HG03469 (cell line): Measurements from ENCODE around the gene CD48.
"Not testable (repeated sequence)": the region's sequence is repeated elsewhere in the genome, so short reads cannot be mapped to it uniquely, and the experiment has no call there.

Experiments
- ATAC-seq: cut with Tn5 transposase; IDR thresholded peaks from one replicate; pipeline ENCODE4 v1.9.1; 2021; ENCODE audit warnings: mild to moderate bottlenecking, moderate library complexity, moderate number of reproducible peaks; ENCODE audit not compliant: unreplicated experiment

Gene CD48

GRCh38 chr1:160742428-160743127 lies 31.0 kb upstream of the CD48 start:
- no peak for ATAC-seq

DNA sequence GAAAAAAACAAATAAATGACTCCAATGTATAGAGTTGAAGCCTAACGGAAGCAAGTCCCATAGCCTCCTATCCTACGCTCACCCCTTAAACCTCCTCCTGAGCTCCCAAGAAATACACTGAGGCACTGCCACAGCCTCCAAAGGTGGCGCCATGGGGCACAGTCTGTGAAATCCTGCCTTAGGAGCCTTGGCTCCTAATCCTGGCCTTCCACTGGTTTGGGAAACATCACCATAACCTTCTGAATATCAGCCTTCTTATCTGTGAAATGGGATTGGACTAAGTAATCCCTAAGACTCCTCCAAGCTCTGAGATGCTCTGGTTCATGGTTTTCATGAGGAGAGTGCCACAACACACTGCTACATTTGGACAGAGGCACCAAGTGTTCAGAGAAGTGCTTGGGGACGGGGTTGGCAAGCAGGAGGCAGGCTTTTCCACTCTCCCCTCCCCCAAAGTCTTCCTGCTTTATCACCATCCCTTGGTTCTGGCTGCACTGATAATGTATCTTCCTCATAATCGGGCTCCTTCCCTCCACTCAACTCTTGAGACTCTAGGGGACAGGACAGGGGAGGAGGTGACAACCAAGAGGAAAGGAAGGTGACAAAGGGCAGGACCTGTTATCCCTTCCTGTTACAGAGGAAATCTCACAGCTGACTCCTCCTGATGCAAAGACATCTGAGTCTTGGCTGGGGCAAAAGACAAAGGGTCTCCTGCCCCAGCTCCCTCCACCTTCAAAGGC lies 30.2 kb upstream of the CD48 start:
- no peak for ATAC-seq

DNA sequence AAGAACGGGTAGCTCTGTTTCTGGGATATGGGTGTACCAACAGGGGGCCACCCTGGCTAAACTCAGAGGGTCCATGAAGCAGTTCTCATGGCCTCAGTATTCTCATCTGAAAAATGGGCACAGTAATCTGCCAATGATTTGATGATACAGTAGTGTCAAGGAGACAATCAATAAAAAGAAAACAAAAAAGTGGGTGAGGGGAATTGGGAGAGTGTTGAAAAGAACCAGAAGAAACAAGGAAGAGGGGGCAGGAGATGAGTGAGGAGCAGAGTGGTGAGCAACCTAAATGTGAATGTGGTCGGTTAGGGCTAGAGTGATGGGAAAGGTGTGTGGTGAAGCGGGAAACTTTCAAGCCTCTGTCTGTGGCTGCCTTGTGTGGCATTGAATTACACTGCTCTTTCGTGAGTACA lies 29.5 kb upstream of the CD48 start:
- no peak for ATAC-seq

DNA sequence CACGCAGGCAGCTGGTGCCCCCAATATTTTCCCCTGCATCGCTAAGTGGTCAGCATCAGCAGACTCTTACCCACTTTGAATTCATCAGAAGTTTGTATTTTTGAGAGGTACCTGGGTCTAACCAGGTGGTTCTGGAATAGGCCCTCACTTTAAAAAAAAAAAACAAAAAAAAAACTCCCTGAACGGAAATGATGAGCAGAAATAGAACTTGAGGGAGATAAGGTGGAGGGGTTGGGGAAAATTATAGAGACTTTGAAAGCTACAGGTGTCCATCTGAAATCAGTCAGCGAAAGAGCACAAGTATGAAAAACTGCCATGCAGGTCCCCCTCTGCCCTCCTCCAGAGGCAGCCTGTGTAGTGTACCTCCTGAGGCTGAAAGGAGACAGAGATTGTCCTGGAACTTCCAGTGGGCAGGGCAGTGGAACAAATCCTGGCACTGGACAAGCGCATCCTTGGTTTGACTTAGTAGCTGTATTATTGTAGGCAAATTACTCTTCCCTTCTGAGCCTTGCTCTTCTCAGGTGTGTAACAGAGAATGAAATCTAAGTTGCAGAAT lies 28.6 kb upstream of the CD48 start:
- ATAC-seq = no peak

DNA sequence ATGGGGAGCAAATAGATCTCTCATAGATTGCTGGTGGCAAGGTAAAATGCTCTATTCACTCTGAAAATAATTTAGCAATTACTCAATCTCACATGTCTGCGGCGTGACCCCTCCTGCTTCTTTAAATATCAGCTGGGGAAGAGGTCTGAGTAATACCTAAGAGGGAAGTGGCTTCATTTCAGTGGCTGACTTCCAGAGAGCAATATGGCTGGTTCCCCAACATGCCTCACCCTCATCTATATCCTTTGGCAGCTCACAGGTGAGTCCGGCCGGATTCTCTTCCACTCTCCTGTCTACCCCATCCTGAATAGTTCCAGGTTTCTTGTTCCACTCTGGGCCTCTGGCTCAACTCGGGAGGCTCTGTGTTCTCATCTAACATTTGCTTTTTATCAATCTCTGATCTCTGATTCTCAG lies 27.5 kb upstream of the CD48 start, which contains the start of gene SLAMF7:
SLAMF7 (plus strand) TSS at position 150 of the 414 bp plus-strand sequence; CDS start at position 205, 55 bp downstream.
- ATAC-seq = peak; percentile 42

- ATAC-seq = no peak
These were observed 26.6 kb upstream of the CD48 start for GRCh38 chr1:160738271-160738670.

DNA sequence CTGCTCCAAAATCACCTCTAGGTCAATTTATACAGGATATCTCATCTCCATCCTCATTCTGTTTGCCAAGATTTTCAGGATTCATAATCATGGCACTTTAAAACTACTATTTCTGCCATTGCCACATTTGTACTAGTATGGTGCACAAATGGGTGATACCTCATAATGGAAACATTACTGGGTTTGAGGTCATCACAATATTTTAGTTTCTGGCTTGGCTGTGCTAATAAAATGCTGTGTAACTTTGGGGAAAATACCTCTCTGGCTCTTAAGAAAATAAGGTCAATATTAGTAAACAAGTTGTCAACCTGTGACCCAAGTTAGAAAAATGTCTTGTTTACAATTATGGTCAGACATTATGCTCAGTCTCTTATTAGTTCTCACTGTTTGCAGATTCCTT lies 22.7 kb upstream of the CD48 start:
- no peak for ATAC-seq

- ATAC-seq = no peak
These were observed 22.3 kb upstream of the CD48 start for GRCh38 chr1:160733898-160734297.

DNA sequence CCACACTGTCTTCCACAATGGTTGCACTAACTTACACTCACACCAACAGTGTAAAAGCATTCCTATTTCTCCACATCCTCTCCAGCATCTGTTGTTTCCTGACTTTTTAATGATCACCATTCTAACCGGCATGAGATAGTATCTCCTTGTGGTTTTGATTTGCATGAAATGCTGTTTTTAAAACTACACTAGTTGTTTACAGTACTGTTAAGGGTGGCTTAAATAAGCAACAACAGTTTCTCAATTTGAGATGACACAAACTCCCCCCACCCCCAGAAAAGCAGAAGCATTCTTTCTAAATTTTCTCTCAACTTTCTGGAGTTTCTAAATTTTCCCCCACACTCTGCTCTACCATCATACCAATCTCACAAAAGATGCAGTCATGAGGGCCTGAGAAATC lies 20.4 kb upstream of the CD48 start:
- no peak for ATAC-seq

- not testable (repeated sequence) for ATAC-seq
These were observed 19.9 kb upstream of the CD48 start for GRCh38 chr1:160731564-160731963.

- no peak for ATAC-seq
These were observed 15.7 kb upstream of the CD48 start for GRCh38 chr1:160727316-160727640.

GRCh38 chr1:160726498-160727315 lies 15.1 kb upstream of the CD48 start:
- no peak for ATAC-seq

DNA sequence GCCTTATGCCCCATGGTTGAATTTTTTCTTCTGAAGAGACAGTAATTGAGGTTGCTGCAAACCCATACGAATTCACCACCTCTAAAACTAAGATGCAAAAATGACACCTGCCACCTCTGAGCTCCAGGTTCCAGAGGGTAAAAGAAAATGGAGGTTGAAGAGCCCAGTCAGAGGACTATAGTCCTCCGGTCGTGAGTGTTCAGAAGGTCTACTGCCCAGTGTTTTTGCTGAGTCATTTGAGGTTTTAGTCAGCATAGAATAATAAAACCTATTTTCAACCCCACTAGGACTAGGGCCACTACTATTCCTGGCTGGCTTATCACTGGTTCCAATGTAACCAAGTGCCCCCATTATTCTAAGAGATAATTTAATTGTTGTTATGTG lies 14.5 kb upstream of the CD48 start:
- ATAC-seq = no peak

DNA sequence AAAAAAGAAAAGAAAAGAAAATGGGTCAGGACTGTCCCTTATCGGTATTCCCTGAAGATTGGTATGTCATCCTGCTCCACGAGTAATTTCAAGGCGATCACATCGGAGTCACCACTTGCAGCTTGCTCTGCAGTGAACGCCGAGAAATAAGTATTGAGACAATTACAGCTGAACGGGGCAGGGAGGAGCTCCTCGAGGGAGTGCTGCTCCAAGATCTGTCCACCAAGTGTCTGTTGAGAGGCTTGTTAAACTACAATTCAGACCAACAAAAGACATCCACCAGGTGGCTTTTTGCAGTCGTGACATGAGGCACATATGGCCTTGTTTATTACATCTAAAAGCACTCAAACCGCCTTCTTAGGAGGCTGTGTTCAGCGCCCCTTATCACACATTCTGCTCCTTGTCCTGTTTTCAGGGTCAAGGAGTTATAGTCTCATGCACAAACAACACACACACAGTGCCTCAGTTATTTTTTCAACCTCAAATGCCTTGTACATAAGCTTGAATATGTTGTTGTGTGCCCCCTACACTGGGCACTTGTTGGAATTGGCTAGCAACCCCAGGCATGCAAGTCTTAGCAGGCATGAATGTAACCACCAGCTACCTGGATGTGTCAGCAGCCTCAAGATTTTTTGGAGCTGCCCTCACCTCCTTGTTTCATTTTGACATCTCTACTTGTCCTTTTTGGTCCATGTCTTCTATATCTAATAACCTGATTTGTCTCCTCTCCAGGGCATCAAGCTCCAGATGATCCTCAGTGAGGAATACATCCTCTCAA lies 13.0 kb upstream of the CD48 start:
- no peak for ATAC-seq

DNA sequence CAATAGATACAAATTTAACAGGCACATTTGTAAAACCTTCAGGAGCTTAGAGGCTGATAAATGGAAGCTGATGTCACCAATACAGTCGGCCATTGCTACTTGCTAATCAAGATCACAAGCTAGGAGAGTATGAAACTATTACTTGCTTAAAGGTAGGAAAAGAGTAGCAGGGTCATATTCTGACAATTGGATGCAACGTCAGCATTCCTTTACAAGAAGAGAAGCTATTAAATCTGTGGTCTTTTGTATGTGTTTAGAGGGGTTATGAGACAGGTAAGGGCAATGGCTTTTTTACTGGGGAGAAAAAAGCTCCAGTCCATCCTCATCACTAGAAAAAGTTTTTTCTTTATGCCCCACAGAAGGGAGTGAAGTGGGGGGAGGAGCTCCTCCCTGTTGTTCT lies 11.7 kb upstream of the CD48 start:
- no peak for ATAC-seq

GRCh38 chr1:160722726-160723125 lies 11.1 kb upstream of the CD48 start:
- ATAC-seq = no peak

- ATAC-seq = no peak
These were observed 9.9 kb upstream of the CD48 start for GRCh38 chr1:160721473-160721872.

DNA sequence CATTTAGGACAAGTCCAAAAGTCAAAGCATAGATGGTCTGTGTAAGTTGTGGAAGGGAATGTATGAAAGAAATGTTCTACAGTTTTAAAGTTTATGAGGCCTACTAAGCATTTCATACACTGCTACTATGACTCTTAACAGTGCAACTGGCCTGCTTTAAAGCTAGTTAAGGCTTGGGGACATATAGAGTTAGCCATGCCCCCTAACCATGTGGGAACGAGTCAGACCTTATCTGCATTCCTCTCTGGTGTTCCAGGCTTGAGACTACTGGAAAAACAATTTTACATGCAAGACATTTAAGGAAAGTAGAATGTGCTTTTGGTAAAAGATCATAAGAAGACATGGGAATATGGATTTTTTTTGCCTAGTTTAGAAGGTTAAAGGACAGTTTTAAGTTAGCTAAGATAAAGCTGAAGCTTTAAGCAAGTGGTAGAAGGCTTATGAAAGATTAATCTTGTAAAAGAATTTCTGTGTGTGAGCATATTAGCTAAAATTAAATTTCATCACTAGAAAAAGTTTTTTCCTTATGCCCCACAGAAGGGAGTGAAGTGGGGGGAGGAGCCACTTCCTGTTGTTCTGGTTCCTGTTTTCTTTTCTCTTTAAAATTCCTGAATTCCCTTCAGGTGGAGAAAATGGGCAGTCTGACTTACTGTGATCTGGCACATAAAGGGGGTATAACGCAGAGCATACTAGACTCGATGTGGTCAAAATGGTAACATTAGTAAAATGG lies 8.9 kb upstream of the CD48 start:
- no peak for ATAC-seq

DNA sequence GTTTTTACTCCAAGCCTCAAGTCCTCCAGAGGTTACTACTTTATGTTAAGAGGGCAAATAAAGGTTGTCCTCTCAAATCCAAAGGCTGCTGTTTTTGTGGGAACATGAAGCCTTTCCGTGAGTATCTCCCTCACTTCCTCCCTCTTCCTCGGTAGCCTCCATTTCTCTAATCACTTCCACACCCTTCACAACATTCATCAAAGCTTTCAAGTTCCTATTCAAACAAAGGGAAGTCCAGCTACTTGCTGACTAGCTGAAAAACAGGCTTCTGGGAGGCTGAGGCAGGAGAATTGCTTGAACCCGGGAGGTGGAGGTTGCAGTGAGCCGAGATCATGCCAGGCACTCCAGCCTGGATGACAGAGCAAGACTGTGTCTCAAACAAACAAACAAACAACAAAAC lies 6.6 kb upstream of the CD48 start:
- no peak for ATAC-seq

DNA sequence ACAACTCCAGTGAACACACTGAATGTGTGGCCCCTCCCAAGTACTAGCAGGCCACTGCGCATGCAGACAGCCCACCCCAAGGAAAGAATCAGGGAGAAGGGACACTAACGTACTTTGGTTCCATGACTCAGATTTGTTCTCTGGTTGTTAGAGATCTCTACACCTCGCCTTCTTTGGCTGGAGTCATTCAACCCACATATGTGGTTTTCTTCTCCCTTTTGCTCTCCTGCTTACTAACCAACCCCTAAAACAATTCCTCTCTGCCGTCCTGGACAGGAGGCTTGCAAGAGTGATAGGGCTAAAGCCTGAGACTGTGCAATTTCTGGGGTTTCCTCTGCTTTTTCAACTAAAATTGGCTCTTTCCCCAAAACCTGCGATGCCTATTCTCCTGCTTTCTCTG lies 5.7 kb upstream of the CD48 start:
- ATAC-seq = no peak
